ENCODE measurements around the gene CCDC102B.

CCDC102B gene

GRCh38 chr18:68766433-68766832 lies 31.4 kb upstream of the CCDC102B start:
- TF ChIP-seq TAF1 (IDR thresholded peaks at IDR 0.05; ENCODE audit: borderline replicate concordance, insufficient read depth, low read length) (no peak), FOXP2 (optimal IDR thresholded peaks at IDR 0.05; ENCODE audit: borderline replicate concordance, extremely low read depth, extremely low read length, insufficient read depth) (no peak), POLR2AphosphoS5 (IDR thresholded peaks at IDR 0.05; ENCODE audit: low read depth, low read length) (no peak), SIN3A (IDR thresholded peaks at IDR 0.05; ENCODE audit: borderline replicate concordance, insufficient read depth, low read length) (no peak), REST (IDR thresholded peaks at IDR 0.05; ENCODE audit: insufficient read depth in 1 of 2, low read depth in 2 of 2, low read length in 2 of 2) (no peak)

GRCh38 chr18:68769461-68769860 lies 28.4 kb upstream of the CCDC102B start:
- TF ChIP-seq POLR2AphosphoS5 (IDR thresholded peaks at IDR 0.05; ENCODE audit: low read depth, low read length) = no peak
- no peak for TF ChIP-seq REST (IDR thresholded peaks at IDR 0.05; ENCODE audit: insufficient read depth in 1 of 2, low read depth in 2 of 2, low read length in 2 of 2)

- TF ChIP-seq SIN3A (IDR thresholded peaks at IDR 0.05; ENCODE audit: borderline replicate concordance, insufficient read depth, low read length) (no peak), TAF1 (IDR thresholded peaks at IDR 0.05; ENCODE audit: borderline replicate concordance, insufficient read depth, low read length) (no peak), REST (IDR thresholded peaks at IDR 0.05; ENCODE audit: insufficient read depth in 1 of 2, low read depth in 2 of 2, low read length in 2 of 2) (no peak)
Measured at GRCh38 chr18:68772268-68772667, 25.6 kb upstream of the CCDC102B start.

- TF ChIP-seq TAF1 (IDR thresholded peaks at IDR 0.05; ENCODE audit: borderline replicate concordance, insufficient read depth, low read length) (no peak), SIN3A (IDR thresholded peaks at IDR 0.05; ENCODE audit: borderline replicate concordance, insufficient read depth, low read length) (no peak), FOXP2 (optimal IDR thresholded peaks at IDR 0.05; ENCODE audit: borderline replicate concordance, extremely low read depth, extremely low read length, insufficient read depth) (no peak), REST (IDR thresholded peaks at IDR 0.05; ENCODE audit: insufficient read depth in 1 of 2, low read depth in 2 of 2, low read length in 2 of 2) (no peak), POLR2AphosphoS5 (IDR thresholded peaks at IDR 0.05; ENCODE audit: low read depth, low read length) (no peak)
Measured at GRCh38 chr18:68778280-68778886, 19.5 kb upstream of the CCDC102B start.

- TF ChIP-seq REST (IDR thresholded peaks at IDR 0.05; ENCODE audit: insufficient read depth in 1 of 2, low read depth in 2 of 2, low read length in 2 of 2) (no peak), POLR2AphosphoS5 (IDR thresholded peaks at IDR 0.05; ENCODE audit: low read depth, low read length) (no peak), TAF1 (IDR thresholded peaks at IDR 0.05; ENCODE audit: borderline replicate concordance, insufficient read depth, low read length) (no peak), FOXP2 (optimal IDR thresholded peaks at IDR 0.05; ENCODE audit: borderline replicate concordance, extremely low read depth, extremely low read length, insufficient read depth) (no peak), SIN3A (IDR thresholded peaks at IDR 0.05; ENCODE audit: borderline replicate concordance, insufficient read depth, low read length) (no peak)
Measured at GRCh38 chr18:68779169-68779568, 18.7 kb upstream of the CCDC102B start.

Measured in PFSK-1 (cell line).